NB4 (cell line): ENCODE data around the gene CCNI2.

Experiments used
- DNase-seq: peaks from one replicate; pipeline ENCODE4 v3.0.0; 2010; ENCODE audit warnings: low read depth
- H3K4me3 ChIP-seq: one replicate; pipeline ENCODE4 v1.5.1; 2011; ENCODE audit warnings: mild to moderate bottlenecking, low read depth, low read length, moderate library complexity
- MYC ChIP-seq: IDR thresholded peaks from 2 replicates; pipeline ENCODE4 v1.6.1; 2011; ENCODE audit warnings: low read depth, low read length
- POLR2A ChIP-seq: IDR thresholded peaks from 2 replicates; pipeline ENCODE4 v1.6.1; 2011; ENCODE audit warnings: mild to moderate bottlenecking; ENCODE audit not compliant: insufficient read length; ENCODE audit errors: extremely low read depth
- TF ChIP-seq, protein P1 (sequence below): IDR thresholded peaks from 2 replicates; pipeline ENCODE4 v1.6.1; 2011; ENCODE audit warnings: low read depth, low read length
- TF ChIP-seq, protein P2 (sequence below): IDR thresholded peaks from one replicate; pipeline ENCODE4 v1.5.1; 2012; ENCODE audit warnings: low read depth, low read length

Gene CCNI2

DNA sequence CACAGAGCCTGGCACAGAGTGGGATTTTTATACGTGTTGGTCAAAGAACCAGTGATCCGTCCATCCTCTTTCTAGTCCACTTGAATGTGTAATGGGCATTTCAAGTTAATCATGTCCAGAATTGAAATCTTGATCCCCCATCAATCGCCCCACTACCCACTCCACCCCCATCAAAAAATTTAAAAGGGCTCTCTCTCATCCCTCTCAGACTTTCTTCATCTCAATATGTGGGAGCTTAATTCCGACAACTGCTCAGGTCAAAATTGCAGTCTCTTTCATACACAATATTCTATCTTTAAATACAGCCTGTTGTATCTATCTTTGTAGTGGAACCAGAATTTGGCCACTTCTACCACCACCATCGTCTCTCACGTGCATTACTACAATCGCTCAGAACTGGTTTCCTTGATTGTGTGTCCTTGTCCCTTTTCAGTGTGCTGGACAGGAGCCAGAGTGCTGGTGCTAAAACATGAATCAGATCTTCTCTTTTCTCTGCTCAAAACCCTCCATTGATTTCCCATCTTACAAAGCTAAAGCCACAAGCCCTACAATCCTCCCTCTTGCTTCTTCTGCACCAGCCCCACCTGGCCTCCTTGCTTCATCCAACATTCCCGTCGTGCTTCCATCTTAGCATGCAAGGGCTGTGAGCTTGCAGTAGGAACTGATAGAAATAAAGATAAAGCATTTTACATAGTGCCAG is 9.1 kb upstream of the CCNI2 start:
- no peak for DNase-seq
- TF ChIP-seq MYC, result no peak
- no peak for TF ChIP-seq POLR2A
- TF ChIP-seq, protein P1, sequence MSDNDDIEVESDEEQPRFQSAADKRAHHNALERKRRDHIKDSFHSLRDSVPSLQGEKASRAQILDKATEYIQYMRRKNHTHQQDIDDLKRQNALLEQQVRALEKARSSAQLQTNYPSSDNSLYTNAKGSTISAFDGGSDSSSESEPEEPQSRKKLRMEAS, result no peak
- TF ChIP-seq, protein P2, sequence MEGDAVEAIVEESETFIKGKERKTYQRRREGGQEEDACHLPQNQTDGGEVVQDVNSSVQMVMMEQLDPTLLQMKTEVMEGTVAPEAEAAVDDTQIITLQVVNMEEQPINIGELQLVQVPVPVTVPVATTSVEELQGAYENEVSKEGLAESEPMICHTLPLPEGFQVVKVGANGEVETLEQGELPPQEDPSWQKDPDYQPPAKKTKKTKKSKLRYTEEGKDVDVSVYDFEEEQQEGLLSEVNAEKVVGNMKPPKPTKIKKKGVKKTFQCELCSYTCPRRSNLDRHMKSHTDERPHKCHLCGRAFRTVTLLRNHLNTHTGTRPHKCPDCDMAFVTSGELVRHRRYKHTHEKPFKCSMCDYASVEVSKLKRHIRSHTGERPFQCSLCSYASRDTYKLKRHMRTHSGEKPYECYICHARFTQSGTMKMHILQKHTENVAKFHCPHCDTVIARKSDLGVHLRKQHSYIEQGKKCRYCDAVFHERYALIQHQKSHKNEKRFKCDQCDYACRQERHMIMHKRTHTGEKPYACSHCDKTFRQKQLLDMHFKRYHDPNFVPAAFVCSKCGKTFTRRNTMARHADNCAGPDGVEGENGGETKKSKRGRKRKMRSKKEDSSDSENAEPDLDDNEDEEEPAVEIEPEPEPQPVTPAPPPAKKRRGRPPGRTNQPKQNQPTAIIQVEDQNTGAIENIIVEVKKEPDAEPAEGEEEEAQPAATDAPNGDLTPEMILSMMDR, result no peak
- H3K4me3 ChIP-seq, result peak overlapping the region; percentile 68

DNA sequence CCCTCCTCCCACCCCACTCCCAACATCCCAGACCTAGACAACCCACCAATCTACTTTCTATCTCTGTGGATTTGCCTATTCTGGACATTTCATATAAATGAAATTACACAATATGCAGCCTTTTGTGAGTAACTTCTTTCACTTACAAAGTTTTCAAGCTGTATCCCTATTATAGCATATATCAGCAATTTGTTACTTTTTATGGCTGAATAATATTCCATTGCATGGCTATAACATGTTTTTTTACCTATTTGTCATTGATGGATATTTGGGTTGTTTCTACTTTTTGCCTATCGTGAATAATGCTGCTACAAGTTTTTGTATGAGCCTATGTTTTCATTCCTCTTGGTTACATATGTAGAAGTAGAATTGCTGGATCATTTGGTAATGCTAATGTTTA is 8.0 kb upstream of the CCNI2 start:
- H3K4me3 ChIP-seq, result no peak overlapping the region
- no peak for DNase-seq
- TF ChIP-seq, protein P2, result no peak
- TF ChIP-seq, protein P1, result no peak
- TF ChIP-seq MYC (no peak), POLR2A (no peak)

DNA sequence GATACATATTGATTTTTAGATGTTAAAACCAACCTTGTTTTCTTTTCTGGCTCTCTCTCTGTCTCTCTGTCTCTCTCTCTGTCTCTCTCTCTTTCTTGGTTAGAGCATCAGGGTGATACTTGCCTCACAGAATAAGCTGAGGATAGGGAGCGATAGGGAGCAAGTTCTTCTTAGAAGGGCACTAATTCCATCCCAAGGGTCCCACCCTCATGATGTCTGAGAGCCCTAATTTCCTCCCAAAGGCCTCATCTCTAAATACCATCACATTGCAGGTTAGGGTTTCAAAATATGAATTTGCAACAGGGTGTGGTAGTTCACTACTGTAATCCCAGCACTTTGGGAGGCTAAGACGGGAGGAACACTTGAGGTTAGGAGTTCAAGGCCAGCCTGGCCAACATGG is 5.1 kb upstream of the CCNI2 start:
- no peak overlapping the region for H3K4me3 ChIP-seq
- DNase-seq, result no peak
- TF ChIP-seq, protein P1, result no peak
- TF ChIP-seq POLR2A (no peak), MYC (no peak)
- TF ChIP-seq, protein P2, result no peak

DNA sequence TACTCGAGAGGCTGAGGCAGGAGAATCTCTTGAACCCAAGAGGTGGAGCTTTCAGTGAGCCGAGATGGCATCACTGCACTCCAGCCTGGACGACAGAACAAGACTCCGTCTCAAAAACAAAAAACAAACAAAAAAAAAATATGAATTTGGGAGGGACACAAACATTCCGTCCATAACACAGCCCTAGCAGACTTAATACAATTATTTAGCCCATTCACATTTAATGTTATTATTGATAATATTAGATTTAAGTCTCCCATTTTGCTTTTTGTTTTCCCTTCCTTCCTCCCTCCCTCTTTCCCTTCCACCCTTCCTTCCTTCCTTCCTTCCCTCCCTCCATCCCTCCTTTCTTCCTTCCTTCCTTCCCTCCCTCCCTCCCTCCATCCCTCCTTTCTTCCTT is 4.6 kb upstream of the CCNI2 start:
- no peak overlapping the region for H3K4me3 ChIP-seq
- DNase-seq, result no peak
- TF ChIP-seq, protein P2, result no peak
- TF ChIP-seq, protein P1, result no peak
- no peak for TF ChIP-seq MYC
- no peak for TF ChIP-seq POLR2A

DNA sequence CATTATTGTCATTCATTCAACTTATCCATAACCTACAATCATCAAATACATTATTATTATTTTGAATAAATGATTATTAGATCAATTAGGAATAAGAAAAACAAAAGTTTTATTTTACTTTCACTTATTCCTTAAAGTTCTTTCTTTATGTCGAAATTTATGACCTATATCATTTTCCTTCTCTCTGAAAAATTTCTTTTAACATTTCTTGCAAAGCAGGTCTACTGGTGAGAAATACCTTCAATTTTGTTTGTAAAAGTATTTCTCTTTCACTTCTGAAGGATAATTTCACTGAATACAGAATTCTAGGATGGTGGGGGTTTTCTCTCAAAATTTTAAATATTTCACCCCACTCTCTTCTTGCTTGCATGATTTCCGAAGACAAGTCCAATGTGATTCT is 2.6 kb upstream of the CCNI2 start:
- TF ChIP-seq POLR2A (no peak), MYC (no peak)
- TF ChIP-seq, protein P2, result no peak
- TF ChIP-seq, protein P1, result no peak
- DNase-seq, result no peak
- H3K4me3 ChIP-seq, result no peak overlapping the region
